Suprapubic skin (tissue), 4 donors: ENCODE results near the gene GADD45GIP1.

Experiments used
- CTCF ChIP-seq, 2 donors: fragments of 200-600 bp in 1 of 2; fragments of 450-650 bp in 1 of 2; sonication (generic) in 1 of 2; IDR thresholded peaks; one replicate each; pipeline ENCODE4 v1.5.1; 2016 to 2019; ENCODE audit warnings: antibody characterized with exemption in 2 of 2, mild to moderate bottlenecking in 1 of 2, moderate library complexity in 1 of 2
- EP300 ChIP-seq: sonication (generic); formaldehyde crosslinking; IDR thresholded peaks from one replicate; pipeline ENCODE4 v1.6.1; 2017; ENCODE audit warnings: antibody characterized with exemption
- POLR2A ChIP-seq, 2 donors: fragments of 450-650 bp; IDR thresholded peaks; one replicate each; pipeline ENCODE4 v1.6.1; 2017; ENCODE audit warnings: antibody characterized with exemption in 2 of 2, mild to moderate bottlenecking in 2 of 2, moderate library complexity in 2 of 2
- POLR2AphosphoS5 ChIP-seq, 3 donors: sonication (generic); formaldehyde crosslinking; IDR thresholded peaks; one replicate each; pipeline ENCODE4 v1.6.1; 2017; ENCODE audit warnings: antibody characterized with exemption in 3 of 3

GRCh38 chr19:12990431-12990830, 33.4 kb upstream of the GADD45GIP1 start:
- TF ChIP-seq POLR2A (IDR thresholded peaks at IDR 0.05) (no peak), CTCF (IDR thresholded peaks at IDR 0.05) (no peak), POLR2AphosphoS5 (IDR thresholded peaks at IDR 0.05) (no peak), EP300 (no peak)
